Measurements from ENCODE around the gene KLHDC10.

DNA sequence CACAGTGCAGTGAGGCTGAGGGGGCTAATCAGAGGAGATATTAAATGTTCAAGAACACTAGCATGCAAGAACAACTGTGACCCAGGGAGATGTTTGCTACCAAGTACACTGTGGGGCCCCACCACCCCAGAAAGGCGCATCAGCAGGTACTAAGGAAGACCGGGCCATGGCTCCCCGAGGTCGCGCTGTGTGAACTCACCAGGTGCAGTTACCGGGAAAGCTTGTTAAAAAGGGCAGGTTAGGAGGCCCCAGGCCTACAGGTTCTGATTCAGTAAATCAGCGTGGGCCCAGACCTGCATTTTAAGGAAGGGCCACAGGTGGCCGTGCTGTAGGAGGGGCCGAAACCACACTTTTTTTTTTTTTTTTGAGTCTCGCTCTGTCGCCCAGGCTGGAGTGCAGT, 80.3 kb downstream of the KLHDC10 start:
- TF ChIP-seq, protein P1, sequence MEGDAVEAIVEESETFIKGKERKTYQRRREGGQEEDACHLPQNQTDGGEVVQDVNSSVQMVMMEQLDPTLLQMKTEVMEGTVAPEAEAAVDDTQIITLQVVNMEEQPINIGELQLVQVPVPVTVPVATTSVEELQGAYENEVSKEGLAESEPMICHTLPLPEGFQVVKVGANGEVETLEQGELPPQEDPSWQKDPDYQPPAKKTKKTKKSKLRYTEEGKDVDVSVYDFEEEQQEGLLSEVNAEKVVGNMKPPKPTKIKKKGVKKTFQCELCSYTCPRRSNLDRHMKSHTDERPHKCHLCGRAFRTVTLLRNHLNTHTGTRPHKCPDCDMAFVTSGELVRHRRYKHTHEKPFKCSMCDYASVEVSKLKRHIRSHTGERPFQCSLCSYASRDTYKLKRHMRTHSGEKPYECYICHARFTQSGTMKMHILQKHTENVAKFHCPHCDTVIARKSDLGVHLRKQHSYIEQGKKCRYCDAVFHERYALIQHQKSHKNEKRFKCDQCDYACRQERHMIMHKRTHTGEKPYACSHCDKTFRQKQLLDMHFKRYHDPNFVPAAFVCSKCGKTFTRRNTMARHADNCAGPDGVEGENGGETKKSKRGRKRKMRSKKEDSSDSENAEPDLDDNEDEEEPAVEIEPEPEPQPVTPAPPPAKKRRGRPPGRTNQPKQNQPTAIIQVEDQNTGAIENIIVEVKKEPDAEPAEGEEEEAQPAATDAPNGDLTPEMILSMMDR (conservative IDR thresholded peaks at IDR 0.05 in 1 of 2, IDR thresholded peaks at IDR 0.05 in 1 of 2; ENCODE audit: low read depth in 1 of 2, low read length in 2 of 2), result no peak
- no peak for TF ChIP-seq EZH2 (IDR thresholded peaks at IDR 0.05; ENCODE audit: low read length, missing control alignments)
